HepG2 (cell line): Measurements from ENCODE around the gene OSGEPL1. TPM values are rescaled to one million over a fixed set of nuclear protein-coding genes. Genes with fewer than 3 reads are reported as not detected.

Experiments
- FLYWCH1 ChIP-seq: sonication (generic); formaldehyde crosslinking; IDR thresholded peaks from 2 replicates; pipeline ENCODE4 v1.8.1; 2023; ENCODE audit warnings: mild to moderate bottlenecking, missing genetic modification reagents
- JUND ChIP-seq: sonication (generic); formaldehyde crosslinking; IDR thresholded peaks from 2 replicates; pipeline ENCODE4 v1.8.0; 2022; ENCODE audit warnings: mild to moderate bottlenecking, missing genetic modification reagents
- RARG ChIP-seq: sonication (generic); formaldehyde crosslinking; IDR thresholded peaks from 2 replicates; pipeline ENCODE4 v1.4.0; 2020; ENCODE audit warnings: low read depth, mild to moderate bottlenecking, missing genetic modification reagents
- SOX5 ChIP-seq: IDR thresholded peaks from 2 replicates; pipeline ENCODE4 v1.6.1; 2016; ENCODE audit warnings: borderline replicate concordance
- ZBTB7B ChIP-seq: sonication (generic); formaldehyde crosslinking; IDR thresholded peaks from 2 replicates; pipeline ENCODE4 v1.4.0; 2020; ENCODE audit warnings: missing genetic modification reagents
- ZFP36L2 ChIP-seq: sonication (generic); formaldehyde crosslinking; IDR thresholded peaks from 2 replicates; pipeline ENCODE4 v1.4.0; 2020; ENCODE audit warnings: missing genetic modification reagents
- ZNF230 ChIP-seq: sonication (generic); formaldehyde crosslinking; IDR thresholded peaks from 2 replicates; pipeline ENCODE4 v1.4.0; 2020; ENCODE audit warnings: mild to moderate bottlenecking, missing genetic modification reagents
- ZNF713 ChIP-seq: sonication (generic); formaldehyde crosslinking; IDR thresholded peaks from 2 replicates; pipeline ENCODE4 v1.4.0; 2020; ENCODE audit warnings: mild to moderate bottlenecking, missing genetic modification reagents
- ZNF749 ChIP-seq: sonication (generic); formaldehyde crosslinking; IDR thresholded peaks from 2 replicates; pipeline ENCODE4 v1.8.0; 2022; ENCODE audit warnings: mild to moderate bottlenecking, missing genetic modification reagents, moderate library complexity, borderline replicate concordance
- ZNF792 ChIP-seq: IDR thresholded peaks from 2 replicates; pipeline ENCODE4 v1.6.1; 2016
- polyA plus RNA-seq, 8 experiments: library from polyadenylated mRNA; depleted of rRNA in 3 of 8; stranded (reverse) in 7 of 8; unstranded in 1 of 8; fragments of >200 nt; fragmentation: Illumina TruSeq in 4 of 8; extraction: Trizol in 4 of 8; gene quantifications; 2 replicates each; pipeline versions ENCODE4 v1.2.1 to v1.2.3, GENCODE V29; 2011 to 2016; ENCODE audit warnings: low read depth in 4 of 8, missing spikeins in 1 of 8, mixed read lengths in 1 of 8; ENCODE audit not compliant: insufficient read depth in 1 of 8
- total RNA-seq, 5 experiments: library from RNA; depleted of rRNA; stranded (reverse); fragments of >200 nt; fragmentation: Illumina TruSeq; extraction: Trizol; gene quantifications; 2 replicates each; pipeline ENCODE4 v1.2.3, GENCODE V29; 2016; ENCODE audit warnings: low read depth in 1 of 5
- TF ChIP-seq, protein P1 (sequence below): sonication (generic); formaldehyde crosslinking; IDR thresholded peaks from 2 replicates; pipeline ENCODE4 v1.4.0; 2020; ENCODE audit warnings: missing genetic modification reagents, borderline replicate concordance
- TF ChIP-seq, protein P2 (sequence below): sonication (generic); formaldehyde crosslinking; conservative IDR thresholded peaks from 2 replicates; pipeline ENCODE4 v1.8.0; 2022; ENCODE audit warnings: mild to moderate bottlenecking, moderate library complexity, missing genetic modification reagents
- TF ChIP-seq, protein P3 (sequence below): sonication (generic); formaldehyde crosslinking; IDR thresholded peaks from 2 replicates; pipeline ENCODE4 v1.5.1; 2020; ENCODE audit warnings: missing genetic modification reagents, mild to moderate bottlenecking, borderline replicate concordance
- TF ChIP-seq, protein P4 (sequence below): sonication (generic); formaldehyde crosslinking; IDR thresholded peaks from 2 replicates; pipeline ENCODE4 v1.5.0; 2020; ENCODE audit warnings: mild to moderate bottlenecking, low read depth, missing genetic modification reagents, borderline replicate concordance
- TF ChIP-seq, protein P5 (sequence below): sonication (generic); formaldehyde crosslinking; IDR thresholded peaks from 2 replicates; pipeline ENCODE4 v1.5.1; 2020; ENCODE audit warnings: mild to moderate bottlenecking, missing genetic modification reagents
- TF ChIP-seq, protein P6 (sequence below): IDR thresholded peaks from 2 replicates; pipeline ENCODE4 v1.6.1; 2012; ENCODE audit warnings: low read depth, low read length, improper control_type of control experiment

Gene OSGEPL1
- total and polyA plus RNA-seq, 2 of the 13 experiments (the other 11 are each of a cell fraction or from before 2014, with no cell fraction given) = 10.2 to 10.8 TPM

DNA sequence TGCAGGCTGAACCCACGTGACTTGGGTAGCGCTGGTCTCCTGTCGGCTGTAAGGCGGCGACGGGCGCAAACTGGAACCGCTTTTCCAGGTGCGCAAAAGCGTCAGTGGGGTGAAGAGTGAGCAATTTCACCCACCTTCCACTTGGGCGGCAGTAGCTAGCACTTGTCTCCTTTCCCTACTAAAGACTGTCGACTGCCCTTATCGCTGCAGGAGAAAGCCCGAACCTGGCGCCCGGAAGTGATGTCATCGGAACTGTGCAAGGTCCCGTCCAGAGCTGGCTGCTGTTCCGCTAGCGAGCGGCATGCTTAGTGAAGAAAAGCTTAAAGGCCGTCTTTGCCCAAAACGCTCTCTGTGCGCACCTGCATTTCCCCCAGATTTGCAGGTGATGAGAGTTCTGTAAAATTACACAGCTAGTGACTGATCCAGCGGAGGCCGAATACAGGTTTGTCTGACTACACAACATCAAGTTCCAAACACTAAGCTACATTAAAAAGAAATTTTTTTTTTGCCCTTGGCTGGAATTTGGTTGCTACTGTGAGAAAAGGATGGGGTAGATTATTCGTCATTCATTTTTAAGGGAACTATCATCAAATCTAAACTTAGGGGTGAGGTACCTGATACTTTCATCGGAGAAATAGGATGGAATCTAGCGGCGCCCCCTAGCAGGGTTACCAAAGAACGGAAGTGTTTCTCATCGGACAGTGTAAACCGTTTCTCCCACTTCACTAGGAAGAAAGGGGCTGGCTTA lies at the start of gene OSGEPL1 (continued):
- TF ChIP-seq, protein P1, sequence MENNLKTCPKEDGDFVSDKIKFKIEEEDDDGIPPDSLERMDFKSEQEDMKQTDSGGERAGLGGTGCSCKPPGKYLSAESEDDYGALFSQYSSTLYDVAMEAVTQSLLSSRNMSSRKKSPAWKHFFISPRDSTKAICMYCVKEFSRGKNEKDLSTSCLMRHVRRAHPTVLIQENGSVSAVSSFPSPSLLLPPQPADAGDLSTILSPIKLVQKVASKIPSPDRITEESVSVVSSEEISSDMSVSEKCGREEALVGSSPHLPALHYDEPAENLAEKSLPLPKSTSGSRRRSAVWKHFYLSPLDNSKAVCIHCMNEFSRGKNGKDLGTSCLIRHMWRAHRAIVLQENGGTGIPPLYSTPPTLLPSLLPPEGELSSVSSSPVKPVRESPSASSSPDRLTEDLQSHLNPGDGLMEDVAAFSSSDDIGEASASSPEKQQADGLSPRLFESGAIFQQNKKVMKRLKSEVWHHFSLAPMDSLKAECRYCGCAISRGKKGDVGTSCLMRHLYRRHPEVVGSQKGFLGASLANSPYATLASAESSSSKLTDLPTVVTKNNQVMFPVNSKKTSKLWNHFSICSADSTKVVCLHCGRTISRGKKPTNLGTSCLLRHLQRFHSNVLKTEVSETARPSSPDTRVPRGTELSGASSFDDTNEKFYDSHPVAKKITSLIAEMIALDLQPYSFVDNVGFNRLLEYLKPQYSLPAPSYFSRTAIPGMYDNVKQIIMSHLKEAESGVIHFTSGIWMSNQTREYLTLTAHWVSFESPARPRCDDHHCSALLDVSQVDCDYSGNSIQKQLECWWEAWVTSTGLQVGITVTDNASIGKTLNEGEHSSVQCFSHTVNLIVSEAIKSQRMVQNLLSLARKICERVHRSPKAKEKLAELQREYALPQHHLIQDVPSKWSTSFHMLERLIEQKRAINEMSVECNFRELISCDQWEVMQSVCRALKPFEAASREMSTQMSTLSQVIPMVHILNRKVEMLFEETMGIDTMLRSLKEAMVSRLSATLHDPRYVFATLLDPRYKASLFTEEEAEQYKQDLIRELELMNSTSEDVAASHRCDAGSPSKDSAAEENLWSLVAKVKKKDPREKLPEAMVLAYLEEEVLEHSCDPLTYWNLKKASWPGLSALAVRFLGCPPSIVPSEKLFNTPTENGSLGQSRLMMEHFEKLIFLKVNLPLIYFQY (CRISPR knock-in tag) = 0 out of 2 replicates have a peak, but pooled peaks have one; percentile 63
- no peak for TF ChIP-seq FLYWCH1 (CRISPR knock-in tag)
- TF ChIP-seq, protein P2, sequence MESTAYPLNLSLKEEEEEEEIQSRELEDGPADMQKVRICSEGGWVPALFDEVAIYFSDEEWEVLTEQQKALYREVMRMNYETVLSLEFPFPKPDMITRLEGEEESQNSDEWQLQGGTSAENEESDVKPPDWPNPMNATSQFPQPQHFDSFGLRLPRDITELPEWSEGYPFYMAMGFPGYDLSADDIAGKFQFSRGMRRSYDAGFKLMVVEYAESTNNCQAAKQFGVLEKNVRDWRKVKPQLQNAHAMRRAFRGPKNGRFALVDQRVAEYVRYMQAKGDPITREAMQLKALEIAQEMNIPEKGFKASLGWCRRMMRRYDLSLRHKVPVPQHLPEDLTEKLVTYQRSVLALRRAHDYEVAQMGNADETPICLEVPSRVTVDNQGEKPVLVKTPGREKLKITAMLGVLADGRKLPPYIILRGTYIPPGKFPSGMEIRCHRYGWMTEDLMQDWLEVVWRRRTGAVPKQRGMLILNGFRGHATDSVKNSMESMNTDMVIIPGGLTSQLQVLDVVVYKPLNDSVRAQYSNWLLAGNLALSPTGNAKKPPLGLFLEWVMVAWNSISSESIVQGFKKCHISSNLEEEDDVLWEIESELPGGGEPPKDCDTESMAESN = peak; percentile 86; the same call in 1 of the 2 replicates
- TF ChIP-seq JUND (CRISPR knock-in tag) = peak; percentile 75
- TF ChIP-seq SOX5 (CRISPR knock-in tag) = no peak
- no peak for TF ChIP-seq RARG (CRISPR knock-in tag)
- TF ChIP-seq ZFP36L2 (CRISPR knock-in tag) = peak; percentile 26; the same call in 1 of the 2 replicates
- TF ChIP-seq, protein P3, sequence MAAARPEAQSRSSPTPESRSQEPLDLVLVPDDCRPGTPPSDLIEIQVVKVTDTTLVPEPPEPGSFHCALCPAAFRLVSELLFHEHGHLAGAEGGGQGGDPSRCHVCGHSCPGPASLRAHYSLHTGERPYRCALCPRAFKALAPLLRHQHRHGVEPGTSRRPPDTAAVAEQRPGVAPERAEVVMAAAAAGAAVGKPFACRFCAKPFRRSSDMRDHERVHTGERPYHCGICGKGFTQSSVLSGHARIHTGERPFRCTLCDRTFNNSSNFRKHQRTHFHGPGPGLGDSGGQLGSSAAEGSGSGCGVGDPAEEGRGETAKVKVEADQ (CRISPR knock-in tag) = peak; percentile 47; the same call in 1 of the 2 replicates
- peak; percentile 66 for TF ChIP-seq ZNF230
- TF ChIP-seq ZBTB7B = peak; percentile 73
- TF ChIP-seq, protein P4, sequence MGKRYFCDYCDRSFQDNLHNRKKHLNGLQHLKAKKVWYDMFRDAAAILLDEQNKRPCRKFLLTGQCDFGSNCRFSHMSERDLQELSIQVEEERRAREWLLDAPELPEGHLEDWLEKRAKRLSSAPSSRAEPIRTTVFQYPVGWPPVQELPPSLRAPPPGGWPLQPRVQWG = no peak
- no peak for TF ChIP-seq ZNF713 (CRISPR knock-in tag)
- TF ChIP-seq, protein P5, sequence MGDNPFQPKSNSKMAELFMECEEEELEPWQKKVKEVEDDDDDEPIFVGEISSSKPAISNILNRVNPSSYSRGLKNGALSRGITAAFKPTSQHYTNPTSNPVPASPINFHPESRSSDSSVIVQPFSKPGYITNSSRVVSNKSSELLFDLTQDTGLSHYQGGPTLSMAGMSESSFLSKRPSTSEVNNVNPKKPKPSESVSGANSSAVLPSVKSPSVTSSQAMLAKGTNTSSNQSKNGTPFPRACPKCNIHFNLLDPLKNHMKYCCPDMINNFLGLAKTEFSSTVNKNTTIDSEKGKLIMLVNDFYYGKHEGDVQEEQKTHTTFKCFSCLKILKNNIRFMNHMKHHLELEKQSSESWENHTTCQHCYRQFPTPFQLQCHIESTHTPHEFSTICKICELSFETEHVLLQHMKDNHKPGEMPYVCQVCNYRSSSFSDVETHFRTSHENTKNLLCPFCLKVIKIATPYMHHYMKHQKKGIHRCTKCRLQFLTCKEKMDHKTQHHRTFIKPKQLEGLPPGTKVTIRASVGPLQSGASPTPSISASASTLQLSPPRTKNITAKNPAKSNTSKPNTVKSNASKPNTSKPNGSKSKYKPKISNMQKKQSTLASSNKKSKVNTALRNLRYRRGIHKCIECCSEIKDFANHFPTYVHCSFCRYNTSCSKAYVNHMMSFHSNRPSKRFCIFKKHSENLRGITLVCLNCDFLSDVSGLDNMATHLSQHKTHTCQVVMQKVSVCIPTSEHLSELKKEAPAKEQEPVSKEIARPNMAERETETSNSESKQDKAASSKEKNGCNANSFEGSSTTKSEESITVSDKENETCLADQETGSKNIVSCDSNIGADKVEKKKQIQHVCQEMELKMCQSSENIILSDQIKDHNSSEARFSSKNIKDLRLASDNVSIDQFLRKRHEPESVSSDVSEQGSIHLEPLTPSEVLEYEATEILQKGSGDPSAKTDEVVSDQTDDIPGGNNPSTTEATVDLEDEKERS (CRISPR knock-in tag) = peak; percentile 88; the same call in 1 of the 2 replicates
- TF ChIP-seq, protein P6, sequence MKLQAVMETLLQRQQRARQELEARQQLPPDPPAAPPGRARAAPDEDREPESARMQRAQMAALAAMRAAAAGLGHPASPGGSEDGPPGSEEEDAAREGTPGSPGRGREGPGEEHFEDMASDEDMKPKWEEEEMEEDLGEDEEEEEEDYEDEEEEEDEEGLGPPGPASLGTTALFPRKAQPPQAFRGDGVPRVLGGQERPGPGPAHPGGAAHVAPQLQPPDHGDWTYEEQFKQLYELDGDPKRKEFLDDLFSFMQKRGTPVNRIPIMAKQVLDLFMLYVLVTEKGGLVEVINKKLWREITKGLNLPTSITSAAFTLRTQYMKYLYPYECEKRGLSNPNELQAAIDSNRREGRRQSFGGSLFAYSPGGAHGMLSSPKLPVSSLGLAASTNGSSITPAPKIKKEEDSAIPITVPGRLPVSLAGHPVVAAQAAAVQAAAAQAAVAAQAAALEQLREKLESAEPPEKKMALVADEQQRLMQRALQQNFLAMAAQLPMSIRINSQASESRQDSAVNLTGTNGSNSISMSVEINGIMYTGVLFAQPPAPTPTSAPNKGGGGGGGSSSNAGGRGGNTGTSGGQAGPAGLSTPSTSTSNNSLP = peak; percentile 46
- TF ChIP-seq ZNF749 (CRISPR knock-in tag) = no peak; the same call in 1 of the 2 replicates
- peak; percentile 62; the same call in 1 of the 2 replicates for TF ChIP-seq ZNF792 (CRISPR knock-in tag)
